Measurements from ENCODE around the gene GLO1.
A peak's percentile ranks its signal among the peaks of the same experiment; 100 is the strongest.

GLO1 gene

DNA sequence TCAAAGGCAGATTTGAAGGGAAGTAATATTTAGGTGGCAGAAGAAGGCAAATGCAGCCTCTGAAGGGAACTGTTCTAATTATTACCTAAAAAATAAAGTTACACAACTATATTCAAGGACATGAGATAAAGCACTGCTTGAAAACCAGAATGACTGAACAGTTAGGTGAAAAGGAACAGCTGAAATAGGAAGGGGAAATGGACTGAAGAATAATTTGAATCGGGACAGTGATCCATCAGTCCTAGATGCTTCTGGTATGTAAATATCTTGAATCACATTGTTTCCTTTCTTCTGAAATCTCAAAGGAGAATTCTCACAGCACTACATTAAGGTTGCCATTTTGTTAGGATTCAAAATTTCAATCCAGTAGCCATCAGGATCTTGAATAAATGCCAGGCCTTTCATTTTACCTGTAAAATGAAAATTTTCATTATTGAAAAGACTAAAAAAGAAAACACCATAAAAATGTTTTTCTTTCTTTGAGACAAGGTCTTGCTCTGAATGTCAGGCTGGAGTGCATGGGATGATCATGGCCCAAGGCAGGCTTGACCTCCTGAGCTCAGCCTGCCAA, 25.9 kb downstream of the GLO1 start:
- in situ Hi-C loops (cut with HindIII; ENCODE audit: low sequenced_read_pairs): no loop called here
- TF ChIP-seq, protein P1, sequence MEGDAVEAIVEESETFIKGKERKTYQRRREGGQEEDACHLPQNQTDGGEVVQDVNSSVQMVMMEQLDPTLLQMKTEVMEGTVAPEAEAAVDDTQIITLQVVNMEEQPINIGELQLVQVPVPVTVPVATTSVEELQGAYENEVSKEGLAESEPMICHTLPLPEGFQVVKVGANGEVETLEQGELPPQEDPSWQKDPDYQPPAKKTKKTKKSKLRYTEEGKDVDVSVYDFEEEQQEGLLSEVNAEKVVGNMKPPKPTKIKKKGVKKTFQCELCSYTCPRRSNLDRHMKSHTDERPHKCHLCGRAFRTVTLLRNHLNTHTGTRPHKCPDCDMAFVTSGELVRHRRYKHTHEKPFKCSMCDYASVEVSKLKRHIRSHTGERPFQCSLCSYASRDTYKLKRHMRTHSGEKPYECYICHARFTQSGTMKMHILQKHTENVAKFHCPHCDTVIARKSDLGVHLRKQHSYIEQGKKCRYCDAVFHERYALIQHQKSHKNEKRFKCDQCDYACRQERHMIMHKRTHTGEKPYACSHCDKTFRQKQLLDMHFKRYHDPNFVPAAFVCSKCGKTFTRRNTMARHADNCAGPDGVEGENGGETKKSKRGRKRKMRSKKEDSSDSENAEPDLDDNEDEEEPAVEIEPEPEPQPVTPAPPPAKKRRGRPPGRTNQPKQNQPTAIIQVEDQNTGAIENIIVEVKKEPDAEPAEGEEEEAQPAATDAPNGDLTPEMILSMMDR (IDR thresholded peaks at IDR 0.05; ENCODE audit: low read depth, low read length, missing control alignments): no peak
- DNase-seq (ENCODE audit: low read depth): no peak
- H3K4me3 ChIP-seq (ENCODE audit: low read depth, low read length): no peak overlapping the region

DNA sequence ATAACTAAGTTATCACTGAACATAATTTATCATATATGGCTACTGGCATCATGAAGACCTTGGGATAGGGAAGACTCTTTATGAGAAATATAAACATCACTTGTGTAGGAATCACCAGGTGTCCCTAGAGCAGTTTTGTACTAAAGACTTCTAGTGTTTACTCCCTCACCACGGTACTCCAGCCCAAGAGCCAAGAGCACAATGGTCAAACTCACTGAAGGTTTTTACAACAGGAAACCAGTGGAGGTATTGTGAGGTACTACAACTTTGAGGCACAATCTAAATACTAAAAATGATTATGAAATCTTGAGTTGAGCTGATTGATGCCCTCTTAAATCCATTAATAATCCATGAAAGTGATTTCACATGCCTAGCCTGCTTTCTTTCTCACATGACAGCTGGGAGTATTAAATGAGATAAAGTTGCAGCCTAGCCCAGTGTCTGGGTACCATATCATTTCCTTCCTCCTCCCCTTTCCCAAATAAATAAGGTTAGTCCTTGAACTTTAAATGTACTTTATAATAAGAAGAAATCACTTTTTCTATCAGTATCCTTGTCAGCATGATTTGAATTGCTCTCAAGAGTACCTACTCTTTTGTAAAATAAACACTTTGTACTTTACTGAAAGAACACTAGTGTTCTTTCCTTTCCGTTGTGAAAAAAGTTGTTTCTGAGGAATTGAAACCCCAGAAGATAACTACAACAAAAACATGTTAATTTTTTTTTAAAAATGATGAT, 26.5 kb downstream of the GLO1 start:
- no peak for DNase-seq (ENCODE audit: low read depth)
- in situ Hi-C loops (cut with HindIII; ENCODE audit: low sequenced_read_pairs): no loop called here
- no peak overlapping the region for H3K4me3 ChIP-seq (ENCODE audit: low read depth, low read length)
- TF ChIP-seq, protein P1 (IDR thresholded peaks at IDR 0.05; ENCODE audit: low read depth, low read length, missing control alignments): no peak

DNA sequence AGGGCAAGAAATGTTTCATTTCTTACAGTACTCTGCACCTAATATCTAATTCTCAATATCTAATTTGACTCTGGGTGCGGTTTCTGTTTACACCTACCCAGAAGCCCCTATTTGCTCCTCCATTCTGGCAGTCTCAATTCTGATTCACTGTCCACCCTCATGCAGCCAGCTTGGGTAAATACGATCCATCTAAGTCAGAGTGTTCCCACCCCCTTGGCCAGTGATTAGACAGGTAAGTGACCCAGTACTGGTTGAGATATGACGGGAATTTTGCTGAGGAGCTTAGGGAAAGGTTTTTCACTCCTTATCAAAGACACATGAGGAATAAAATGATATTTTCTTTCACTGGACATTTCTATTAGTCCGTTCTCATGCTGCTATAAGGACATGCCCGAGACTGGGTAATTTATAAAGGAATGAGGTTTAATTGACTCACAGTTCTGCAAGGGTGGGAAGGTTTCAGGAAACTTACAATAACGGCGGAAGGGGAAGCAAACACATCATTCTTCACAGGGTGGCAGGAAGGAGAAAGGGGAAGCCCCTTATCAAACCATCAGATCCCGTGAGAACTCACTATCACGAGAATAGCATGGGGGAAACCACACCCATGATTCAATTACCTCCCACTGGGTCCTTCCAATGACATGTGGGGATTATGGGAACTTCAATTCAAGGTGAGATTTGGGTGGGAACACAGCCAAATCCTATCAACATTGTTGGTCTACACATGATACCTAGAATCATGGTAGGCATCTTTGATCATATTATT, 29.4 kb downstream of the GLO1 start:
- in situ Hi-C loops (cut with HindIII; ENCODE audit: low sequenced_read_pairs): no loop called here
- H3K4me3 ChIP-seq (ENCODE audit: low read depth, low read length): no peak overlapping the region
- no peak for DNase-seq (ENCODE audit: low read depth)
- TF ChIP-seq, protein P1 (IDR thresholded peaks at IDR 0.05; ENCODE audit: low read depth, low read length, missing control alignments): no peak

DNA sequence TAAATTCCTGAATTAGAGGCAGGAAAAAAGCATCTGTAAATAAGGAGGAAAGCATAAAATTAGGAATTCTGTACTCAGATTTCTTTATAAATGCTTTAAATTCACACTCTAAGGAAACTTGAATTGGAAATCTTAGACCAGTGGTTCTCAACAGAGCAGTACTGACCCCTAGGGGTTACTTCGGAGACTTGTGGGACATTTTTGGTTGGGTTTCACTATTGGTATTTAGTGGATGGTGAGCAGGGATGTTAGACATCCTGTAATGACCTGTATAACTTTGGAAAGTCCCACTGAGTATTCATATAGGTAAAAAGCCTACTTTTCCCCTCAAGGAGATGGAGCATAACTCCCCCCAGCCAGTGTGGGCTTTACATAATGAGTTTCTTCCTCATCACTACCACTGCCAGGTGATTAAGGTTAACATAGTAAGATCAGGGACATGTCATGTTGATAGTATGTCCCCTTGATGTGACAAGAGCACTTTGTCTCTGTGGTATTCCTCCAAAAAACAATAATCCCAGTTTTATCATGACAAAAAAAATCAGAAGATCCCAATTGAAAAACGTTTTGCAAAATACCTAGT, 31.0 kb downstream of the GLO1 start:
- H3K4me3 ChIP-seq (ENCODE audit: low read depth, low read length): no peak overlapping the region
- TF ChIP-seq, protein P1 (IDR thresholded peaks at IDR 0.05; ENCODE audit: low read depth, low read length, missing control alignments): peak; percentile 81
- in situ Hi-C loops (cut with HindIII; ENCODE audit: low sequenced_read_pairs): no loop called here
- peak; percentile 64 for DNase-seq (ENCODE audit: low read depth)

DNA sequence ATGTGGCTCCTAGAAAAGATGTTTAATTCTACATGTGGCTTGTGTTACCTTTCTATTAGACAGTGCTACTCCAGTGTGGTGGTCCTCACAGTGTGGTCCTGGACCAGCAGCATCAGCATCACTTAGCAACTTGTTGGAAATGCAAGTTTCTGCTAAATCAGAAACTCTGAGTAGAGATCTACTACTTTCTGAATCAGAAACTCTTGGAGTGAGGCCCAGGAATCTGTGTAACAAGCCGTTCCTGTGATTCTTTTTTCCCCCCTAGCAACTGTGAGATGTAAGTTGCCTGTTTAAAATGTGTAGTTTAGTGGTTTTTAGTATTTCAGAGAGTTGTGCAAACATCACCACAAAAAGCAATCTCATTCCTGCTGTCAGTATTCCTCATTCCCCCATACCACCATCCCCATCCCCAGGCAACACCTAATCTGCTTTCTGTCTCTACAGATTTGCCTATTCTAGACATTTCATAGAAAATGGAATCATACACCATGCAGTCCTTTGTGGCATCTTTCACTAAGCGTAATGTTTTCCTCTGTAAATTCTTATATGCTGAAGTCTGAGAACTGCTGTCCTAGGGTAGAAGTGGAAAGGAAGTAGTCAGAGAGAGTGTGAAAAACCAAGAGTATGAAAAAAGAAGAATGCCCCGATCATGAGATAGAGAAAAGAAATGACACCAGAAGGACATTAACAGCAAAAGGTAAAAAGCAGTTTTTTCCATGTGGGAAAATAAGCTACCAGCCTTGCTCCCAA, 44.4 kb downstream of the GLO1 start:
- H3K4me3 ChIP-seq (ENCODE audit: low read depth, low read length): no peak overlapping the region
- in situ Hi-C loops (cut with HindIII; ENCODE audit: low sequenced_read_pairs): no loop called here
- no peak for DNase-seq (ENCODE audit: low read depth)
- TF ChIP-seq, protein P1 (IDR thresholded peaks at IDR 0.05; ENCODE audit: low read depth, low read length, missing control alignments): no peak

DNA sequence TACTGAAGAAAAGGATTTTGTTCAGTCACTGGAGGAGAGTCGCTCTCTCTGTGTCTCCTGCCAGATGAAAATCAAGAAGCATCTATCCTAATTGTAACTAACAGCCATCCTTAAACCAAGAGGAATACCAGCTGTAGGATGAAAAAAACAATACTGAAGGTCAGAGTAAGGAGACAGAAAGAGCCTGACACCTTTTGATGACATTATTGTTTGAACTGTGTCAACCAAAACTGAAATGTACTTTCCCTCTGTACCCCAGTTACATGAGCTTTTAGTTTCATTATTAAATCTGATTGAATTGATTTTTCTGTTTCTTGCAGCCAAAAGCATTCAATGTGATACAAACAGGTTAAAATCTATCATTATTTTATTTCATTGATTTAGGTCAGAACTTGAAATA, 46.0 kb downstream of the GLO1 start:
- H3K4me3 ChIP-seq (ENCODE audit: low read depth, low read length): no peak overlapping the region
- no peak for DNase-seq (ENCODE audit: low read depth)
- TF ChIP-seq, protein P1 (IDR thresholded peaks at IDR 0.05; ENCODE audit: low read depth, low read length, missing control alignments): no peak
- in situ Hi-C loops (cut with HindIII; ENCODE audit: low sequenced_read_pairs): no loop called here
